ENCODE data around the gene TLL2.

TLL2 gene

DNA sequence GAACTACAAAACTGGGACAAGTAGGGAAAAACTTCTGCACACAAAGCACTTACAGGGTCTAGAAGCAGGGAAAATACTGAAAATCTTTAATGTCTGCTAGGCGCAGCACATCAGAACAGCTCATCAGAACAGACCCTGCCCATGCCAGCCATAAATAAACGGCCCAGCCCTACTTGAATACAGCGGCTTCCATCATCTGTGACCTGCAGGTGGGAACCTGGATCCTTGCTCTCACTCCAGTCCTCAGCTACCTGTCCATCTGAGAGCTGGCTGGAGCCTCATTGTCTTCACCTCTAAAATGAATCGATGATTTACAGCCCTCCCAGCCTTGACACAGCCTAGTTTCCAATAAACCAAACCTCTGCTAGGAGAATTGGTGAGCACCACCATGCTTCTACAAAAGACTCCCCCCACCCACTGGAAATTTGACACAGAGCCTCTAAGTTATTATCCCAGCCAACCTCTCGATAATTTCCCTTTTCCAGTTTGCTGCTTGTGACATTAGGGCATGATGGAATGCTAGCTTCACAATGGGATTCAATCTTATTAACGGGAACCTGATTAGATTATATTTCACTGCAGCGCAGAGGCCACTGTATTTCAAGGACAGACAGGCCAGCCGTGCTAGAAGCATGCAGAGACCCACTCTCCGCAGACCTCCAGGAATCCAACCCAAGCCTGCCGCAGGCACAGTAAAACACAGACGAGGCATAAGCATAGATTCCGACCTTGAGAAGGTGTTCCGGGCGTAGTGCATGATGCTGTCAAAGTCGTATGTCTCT is 93.3 kb downstream of the TLL2 start:
- DNase-seq (ENCODE audit: low read depth) = no peak

- DNase-seq (ENCODE audit: low read depth) = no peak
Observed at GRCh38 chr10:96419351-96419750, 94.4 kb downstream of the TLL2 start.

DNA sequence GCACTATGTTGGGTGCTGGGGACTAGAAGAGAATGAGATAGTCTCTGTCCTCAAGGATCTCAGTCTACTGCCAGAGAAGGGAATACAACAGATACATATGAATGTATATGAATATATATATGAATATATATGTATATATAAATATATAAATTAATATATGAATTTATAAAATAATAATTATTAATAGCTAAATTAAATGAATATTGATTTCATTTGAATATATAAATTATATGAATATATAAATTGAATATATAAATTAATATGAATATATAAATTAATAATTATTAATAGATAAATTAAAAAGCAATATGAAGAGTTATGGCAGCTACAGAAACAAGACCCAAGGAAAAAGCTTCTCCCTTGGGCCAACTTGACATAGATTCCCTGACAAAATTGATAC is 95.1 kb downstream of the TLL2 start:
- DNase-seq (ENCODE audit: low read depth) = no peak

- no peak for DNase-seq (ENCODE audit: low read depth)
Observed at GRCh38 chr10:96417441-96417840, 96.3 kb downstream of the TLL2 start.

GRCh38 chr10:96416643-96417042 is 97.1 kb downstream of the TLL2 start:
- DNase-seq (ENCODE audit: low read depth) = no peak

DNA sequence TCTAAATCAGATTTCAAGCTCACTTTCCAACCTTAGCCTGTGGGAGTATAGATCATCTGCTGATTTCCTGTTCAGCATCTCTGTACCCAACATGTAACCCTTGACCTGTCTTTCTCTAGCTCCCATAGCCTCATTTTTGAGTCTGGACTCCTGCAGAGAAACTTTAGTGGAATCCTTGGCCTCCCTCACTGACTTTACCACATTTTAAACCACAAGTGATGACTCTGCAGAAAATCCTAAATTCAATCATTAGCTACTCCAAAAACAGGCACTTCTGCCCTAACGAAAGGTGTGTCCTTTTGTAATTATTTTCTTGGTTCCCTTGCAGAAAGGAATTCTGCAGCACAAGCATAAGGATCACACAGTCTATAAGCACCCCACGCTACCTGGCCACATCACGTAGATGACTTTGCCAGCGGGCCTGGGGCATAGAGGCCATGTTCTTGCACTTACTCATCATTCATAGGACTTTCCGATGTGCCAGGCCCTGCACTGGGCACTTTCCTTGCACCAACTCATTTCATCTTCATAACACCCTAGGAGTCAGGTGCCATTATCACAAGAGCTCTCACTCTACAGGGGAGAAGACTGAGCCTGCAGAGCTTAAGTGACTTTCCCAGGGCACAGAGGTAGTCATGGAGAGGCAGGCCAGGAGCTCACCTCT is 97.7 kb downstream of the TLL2 start:
- DNase-seq (ENCODE audit: low read depth) = no peak

DNA sequence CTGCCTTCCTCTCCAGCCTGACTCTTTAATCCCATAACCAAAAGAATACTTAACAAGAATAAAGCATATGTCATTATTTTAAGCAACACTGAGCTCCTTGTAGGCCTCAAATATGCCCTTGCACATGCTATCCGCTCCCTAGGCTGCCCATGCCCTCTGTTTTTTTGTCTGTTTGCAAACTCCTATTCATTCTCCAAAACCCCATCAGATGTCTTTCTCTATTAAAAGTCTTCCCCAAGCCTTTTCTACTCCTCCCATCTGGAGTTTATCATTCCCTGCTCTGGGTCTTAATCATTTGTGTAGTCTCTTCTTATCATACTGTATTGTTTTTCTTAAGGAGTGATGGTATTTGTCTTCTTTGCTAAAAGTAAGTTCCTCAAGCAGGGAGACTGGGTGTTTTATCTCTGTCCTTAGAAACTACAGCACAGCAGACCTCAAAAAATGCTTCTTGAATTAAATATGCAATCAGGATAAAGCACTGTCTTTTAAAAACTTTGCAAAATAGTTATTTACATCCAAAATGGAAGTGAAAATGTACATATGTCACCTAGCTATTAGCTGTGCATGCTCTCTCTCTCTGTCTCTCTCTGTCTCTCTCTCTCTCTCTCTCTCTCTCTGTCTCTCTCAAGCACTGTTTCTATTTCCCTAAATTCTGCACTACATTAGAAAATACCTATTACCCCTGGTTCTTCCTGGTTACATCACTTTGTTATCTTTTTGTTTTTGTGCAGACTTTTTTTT is 98.4 kb downstream of the TLL2 start:
- DNase-seq (ENCODE audit: low read depth) = no peak

DNA sequence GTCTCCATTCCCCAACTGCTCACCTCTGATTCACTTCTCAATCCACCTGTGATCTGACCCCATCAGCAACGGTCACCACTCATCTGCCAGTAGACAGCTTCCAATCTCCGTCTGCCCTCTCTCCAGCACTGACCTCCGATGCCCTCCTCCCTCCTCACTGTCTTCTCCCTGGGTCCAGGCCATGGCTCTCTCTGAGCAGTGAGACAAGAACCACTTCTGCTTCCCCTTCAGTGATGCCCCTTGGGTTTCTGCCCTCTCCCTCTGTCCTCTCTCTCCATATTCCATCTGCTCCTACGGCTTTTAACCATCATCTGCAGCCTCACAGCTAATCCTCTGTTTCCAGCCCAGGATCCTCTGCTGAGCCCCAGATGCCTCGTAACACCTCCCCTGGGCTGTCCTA is 99.4 kb downstream of the TLL2 start:
- no peak for DNase-seq (ENCODE audit: low read depth)

DNA sequence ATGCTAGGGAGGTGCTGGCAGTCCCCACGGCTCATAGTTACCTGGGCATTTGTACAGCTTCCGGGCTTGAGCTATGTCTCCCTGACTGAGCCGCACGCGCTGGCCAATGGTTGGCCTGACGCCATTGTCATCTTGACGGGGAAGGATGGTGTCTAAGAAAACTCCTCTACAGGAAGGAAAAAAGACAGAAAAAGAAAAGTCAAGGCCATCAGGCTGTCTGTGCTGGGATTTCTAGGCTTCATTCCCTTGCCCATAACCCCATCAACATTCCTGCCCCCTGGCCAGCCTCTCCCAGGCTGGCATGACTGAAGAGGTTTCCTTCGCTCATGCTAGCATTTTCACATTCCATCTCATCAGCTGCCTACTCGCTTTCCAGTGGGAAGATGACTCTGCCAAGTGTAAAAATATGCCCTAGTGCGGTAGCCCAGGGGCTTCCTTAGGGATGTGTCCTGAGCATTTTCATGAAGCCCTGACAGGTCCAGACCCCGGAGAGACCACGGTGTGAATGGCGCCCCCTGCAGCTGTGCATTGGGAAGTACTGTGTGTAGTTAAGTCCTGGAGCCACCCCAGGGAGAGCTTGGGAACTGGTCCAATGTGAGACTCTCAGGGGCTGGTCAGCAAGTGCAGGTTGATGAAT is 100.5 kb downstream of the TLL2 start:
- DNase-seq (ENCODE audit: low read depth) = no peak

- DNase-seq (ENCODE audit: low read depth) = no peak
Observed at GRCh38 chr10:96411716-96412320, 101.9 kb downstream of the TLL2 start.

- DNase-seq (ENCODE audit: low read depth) = no peak
Observed at GRCh38 chr10:96410296-96410695, 103.4 kb downstream of the TLL2 start.

DNA sequence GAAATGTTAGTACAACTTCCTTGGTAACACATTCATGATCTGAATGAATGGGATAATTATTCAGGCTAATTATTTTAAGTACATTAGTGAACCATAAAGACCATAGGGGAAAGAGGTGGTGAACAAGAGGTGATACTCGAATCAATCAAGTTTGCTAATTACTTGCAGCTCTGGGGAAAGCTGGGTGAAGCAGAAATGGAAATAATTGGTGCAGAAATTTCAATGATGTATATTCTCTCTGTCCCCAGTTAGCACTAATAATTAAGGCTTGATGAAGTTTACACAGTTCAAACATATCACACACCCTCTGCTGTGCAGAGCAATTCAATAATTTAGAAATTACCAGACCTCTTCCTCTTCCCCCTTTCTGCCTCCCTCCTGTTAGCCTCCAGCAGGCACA is 105.5 kb downstream of the TLL2 start:
- DNase-seq (ENCODE audit: low read depth) = no peak

DNA sequence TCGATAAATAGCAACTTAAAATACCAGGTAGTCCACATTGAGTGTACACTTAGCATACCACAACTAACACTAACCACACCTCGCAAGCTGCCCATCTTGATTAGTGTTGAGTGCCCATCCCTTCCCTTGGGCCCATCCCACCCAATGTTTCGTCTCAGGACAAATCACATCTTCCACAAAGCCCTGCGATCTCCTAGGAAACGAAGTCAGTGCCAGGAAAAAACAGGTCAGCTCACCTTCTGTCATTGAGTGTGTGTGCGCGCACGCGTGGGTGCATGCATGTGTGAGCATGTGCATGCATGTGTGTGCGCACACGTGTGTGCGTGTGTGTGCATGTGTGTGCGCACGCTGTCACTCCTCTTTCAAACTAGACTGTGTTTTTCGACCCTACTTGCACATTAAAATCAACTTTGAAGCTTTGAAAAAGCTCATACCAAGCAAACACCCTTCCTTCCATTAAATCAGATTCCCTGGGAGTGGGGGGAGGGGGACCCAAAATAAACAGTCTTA is 106.1 kb downstream of the TLL2 start:
- DNase-seq (ENCODE audit: low read depth) = no peak

DNA sequence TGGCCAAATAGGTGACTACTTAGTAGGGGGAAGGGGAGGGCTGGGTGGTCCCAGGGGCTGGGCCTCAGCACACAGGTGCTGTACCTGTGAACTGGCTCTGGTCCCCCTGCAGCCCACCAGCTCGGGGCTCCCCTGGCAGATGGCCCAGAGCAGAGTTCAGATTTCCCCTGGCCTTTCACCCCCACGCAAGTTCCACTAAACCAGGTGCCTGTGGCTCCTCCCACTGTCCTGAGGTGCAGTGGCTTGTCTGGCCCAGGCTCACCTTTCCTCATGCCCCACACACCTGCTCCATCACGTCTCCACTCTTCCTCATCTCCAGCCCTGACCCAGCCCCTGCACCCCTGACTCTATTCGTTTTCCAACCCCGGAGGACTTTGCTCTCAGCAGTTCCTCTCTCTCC is 107.6 kb downstream of the TLL2 start:
- no peak for DNase-seq (ENCODE audit: low read depth)

DNA sequence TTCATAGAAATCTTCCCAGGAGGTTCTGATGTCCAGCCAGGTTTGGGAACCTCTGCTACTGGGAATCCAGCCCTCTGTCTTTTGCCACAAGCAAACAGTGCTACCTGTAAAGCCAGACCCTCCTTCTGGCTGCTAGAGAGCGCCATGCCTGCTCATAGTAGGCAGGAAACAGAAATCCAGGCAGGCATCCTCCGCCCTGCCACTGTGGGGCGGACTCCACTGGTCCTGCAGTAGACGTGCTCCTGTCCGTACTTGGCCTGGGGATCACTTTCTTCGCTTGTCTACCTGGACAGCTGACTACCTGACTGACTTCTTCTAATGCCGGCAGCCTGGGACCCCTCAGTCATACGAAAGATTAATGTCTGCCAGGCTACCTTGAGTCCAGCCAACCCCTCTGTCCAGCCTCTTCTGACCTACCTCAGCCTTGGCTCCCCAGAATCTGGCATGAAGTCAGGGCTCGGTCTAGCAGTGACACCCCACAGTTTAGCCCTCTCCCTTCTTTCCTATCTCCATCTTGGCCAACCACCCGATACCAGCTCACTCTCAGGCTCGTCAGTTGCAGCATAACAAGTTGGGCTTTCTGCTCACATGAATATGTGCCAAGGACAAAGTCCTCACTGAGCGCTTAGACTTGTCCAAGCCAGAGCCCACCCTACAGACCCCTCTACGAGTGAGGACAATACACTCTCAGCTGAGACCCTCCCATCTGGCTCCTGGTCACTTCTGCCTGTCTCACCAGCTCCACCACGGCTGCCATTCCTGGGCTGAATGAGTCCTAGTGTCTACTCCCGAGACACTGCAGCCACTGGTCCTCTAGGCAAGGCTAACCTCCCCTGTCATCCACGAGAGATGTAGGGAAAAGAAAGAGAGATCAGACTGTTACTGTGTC is 111.1 kb downstream of the TLL2 start:
- no peak for DNase-seq (ENCODE audit: low read depth)

DNA sequence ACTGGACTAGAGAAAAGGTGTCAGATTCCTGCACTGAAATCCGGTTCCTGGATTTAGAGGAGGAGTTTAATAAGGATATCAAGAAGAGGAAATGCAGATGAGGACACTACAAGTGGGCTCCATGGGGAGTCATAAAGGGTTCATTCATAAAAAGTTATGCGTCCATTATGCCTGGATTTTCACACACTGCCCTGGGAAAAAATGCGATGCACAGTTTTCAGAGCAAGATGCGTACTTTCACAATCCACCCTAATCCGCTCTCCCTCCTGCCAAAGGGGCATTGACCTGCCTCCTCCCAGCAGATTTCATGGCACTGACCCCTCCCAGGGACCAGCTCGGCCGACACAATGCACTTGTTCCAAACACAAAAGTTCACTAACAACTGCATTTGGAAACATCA is 112.7 kb downstream of the TLL2 start:
- no peak for DNase-seq (ENCODE audit: low read depth)

DNA sequence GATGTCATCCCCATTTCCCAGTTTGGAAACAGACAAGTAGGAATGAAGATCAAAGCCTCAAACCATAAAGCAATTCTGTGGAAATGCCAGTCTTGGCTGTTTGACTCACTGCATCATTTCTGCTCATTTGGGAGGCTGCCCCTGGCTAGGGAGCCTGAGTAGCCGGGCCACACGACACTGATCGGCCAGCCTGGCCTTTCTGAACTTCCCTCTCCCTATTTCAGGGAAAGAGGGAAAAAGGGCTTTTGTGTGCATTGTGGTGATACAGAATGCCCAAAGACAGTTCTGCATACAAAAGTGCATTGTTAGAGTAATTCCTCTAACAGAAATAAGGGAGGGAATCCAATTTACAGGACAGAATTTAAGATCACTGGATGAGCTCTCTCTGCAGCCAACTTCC is 113.3 kb downstream of the TLL2 start:
- no peak for DNase-seq (ENCODE audit: low read depth)

- no peak for DNase-seq (ENCODE audit: low read depth)
Observed at GRCh38 chr10:96397902-96398301, 115.8 kb downstream of the TLL2 start.

GRCh38 chr10:96395931-96396877 is 117.5 kb downstream of the TLL2 start:
- peak; percentile 37 for DNase-seq (ENCODE audit: low read depth)

- no peak for DNase-seq (ENCODE audit: low read depth)
Observed at GRCh38 chr10:96390460-96390864, 123.3 kb downstream of the TLL2 start.
